GM21526 (cell line): ENCODE results near the gene PLXNB1.

ENCODE experiments used
- ATAC-seq: cut with Tn5 transposase; IDR thresholded peaks from one replicate; pipeline ENCODE4 v1.9.1; 2021; ENCODE audit warnings: moderate library complexity; ENCODE audit not compliant: unreplicated experiment, low FRiP score

Gene PLXNB1

GRCh38 chr3:48435774-48436476 lies 6.0 kb upstream of the PLXNB1 start:
- no peak for ATAC-seq

GRCh38 chr3:48435223-48435595 lies 5.3 kb upstream of the PLXNB1 start:
- ATAC-seq: no peak

- ATAC-seq: no peak
These were observed 4.8 kb upstream of the PLXNB1 start for GRCh38 chr3:48434591-48435222.

DNA sequence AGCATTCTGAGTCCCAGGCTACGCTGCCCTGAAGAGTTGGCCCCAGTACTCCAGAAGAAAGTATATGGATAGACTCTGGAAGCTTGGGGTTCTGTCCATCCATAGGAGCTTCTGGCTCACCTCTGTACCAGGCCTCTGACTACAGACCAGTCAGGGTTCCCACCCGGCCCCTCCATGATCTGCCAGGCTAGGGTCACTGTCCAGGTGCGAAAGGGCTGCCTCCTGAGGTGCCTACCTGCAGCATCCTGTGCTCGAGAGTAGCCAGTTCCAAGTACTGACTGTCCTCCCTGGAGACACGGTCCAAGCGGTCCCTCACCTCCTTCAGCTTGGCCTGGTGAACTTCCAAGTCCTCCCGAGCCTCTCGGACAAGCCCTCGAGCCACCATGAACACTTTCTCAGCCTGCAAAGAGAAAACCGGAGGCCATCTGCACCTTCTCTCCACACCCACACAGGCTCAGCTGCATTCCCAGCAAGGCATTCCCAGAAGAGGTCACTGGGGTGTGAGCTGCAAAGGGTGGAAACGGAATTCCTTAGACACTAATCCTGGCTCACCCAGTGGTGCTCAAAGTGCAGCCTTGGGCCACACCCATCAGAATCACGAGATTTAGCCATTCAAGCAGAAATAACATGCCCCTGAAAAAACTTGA lies 3.7 kb upstream of the PLXNB1 start:
- ATAC-seq: no peak

DNA sequence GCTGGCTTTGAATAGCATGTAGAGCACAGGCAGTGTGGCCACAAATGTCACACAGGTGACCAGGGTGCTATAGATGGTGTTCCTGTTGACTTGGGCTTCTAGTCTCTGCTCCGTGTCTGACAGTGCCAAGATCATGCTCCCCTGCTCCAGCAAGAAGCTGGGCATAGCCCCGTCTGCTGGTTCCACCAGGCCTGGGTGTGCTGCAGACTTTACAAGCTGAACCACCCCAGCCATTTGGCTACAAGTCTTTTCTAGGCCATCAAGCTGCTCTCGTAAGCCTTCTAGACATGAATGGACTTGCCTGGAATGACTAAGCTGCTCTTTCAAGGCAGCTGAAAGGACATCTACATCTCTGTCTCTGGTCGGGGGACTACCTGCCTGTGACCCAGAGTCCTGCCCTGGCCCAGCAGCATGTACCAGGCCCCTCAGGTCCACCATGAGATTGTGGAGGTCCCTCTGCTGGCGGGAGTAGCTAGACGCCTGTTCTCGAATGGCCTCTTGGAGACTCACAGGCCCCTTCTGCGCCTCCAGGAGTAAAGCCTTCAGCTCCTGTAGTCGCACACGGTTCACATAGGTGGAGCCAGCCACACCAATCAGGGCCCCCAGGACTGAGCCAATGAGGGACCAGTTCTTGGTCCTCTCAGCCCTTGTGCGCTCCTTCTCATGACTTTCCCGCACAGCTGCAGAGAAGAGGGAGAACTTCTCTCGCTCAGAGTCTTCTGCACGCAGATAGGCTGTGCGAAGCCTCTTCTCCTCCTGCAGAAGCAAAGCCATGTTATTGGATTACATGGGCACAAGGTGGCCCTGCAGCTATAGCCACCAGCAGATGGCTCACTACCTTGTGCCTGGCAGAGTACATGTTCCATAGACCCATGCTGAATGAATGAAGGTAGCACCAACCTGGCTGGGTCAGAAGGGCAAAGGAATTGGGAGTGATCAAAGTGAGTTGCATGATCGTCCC lies 2.8 kb upstream of the PLXNB1 start:
- ATAC-seq: no peak

DNA sequence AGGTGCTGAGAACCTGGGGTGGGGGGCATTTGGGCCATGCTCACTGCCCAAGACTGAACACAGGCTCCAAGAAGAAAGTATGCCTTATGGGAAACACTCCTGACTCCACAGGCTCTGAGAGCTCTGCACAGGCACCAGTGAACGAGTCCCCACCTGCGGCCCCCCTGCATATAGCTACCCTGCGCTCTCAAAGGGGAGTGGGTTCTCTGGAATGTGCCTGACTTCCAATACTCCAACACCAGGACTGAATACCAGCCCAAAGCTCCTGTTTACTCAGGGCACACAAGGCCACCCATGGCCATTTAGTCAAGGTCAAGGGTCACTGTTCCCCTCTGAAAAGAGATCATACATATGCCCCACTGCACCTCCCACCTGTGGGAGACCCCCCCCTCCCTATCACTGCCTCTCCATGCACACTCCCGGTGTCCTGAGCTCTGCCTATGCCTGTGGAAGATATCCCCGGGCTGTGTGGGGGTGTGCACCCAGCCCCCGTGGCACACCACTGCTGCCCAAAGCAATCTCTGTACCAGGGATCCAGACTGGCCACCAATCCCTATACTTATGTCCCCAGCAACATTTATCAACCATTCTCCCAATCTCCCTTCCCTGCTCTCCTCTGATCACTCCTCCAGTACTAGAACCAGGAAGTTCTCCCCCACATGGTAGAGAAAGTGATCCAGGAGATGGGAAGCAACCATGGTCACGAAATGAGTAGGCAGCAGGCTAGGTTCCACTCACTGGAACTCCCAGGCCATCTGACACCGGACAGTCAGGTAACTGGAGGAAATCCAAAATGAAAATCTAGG lies 1.5 kb upstream of the PLXNB1 start:
- no peak for ATAC-seq

- ATAC-seq: no peak
These were observed 819 bp upstream of the PLXNB1 start for GRCh38 chr3:48430708-48431101.

DNA sequence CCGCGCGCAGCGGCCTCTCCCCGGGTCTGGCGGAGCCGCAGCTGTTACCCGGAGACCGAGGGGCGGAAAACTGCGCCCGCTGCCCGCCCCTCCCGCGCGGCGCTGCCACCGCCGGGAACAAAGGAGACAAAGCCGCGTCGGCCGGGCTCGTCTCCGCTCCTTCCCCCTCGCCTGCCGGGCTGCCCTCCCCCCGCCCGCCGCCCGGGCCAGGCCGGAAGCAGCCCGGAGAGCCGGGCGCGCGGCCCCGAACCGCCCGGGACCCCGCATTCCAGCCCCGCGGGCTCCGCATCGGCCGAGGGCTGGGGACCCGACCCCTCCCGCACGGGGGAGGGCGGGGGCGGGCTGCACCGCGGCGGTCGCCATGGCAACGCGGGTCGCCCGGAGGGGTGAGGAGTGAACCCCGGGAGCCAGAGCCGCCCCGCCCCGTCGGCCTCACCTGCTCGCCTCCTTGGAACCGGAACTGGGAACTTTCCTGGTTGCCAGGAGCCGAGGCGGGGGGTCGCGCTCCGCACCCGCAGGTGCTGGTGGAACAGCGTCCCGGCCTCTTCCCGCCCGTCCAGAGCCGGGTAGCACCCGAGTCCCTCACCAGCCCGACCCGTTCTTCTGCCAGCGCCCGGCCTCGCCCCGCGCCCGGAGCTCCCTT lies 448 bp downstream of the PLXNB1 start:
- no peak for ATAC-seq

- no peak for ATAC-seq
These were observed 1.1 kb downstream of the PLXNB1 start for GRCh38 chr3:48428572-48429316.

- ATAC-seq: no peak
These were observed 1.8 kb downstream of the PLXNB1 start for GRCh38 chr3:48428088-48428571.

DNA sequence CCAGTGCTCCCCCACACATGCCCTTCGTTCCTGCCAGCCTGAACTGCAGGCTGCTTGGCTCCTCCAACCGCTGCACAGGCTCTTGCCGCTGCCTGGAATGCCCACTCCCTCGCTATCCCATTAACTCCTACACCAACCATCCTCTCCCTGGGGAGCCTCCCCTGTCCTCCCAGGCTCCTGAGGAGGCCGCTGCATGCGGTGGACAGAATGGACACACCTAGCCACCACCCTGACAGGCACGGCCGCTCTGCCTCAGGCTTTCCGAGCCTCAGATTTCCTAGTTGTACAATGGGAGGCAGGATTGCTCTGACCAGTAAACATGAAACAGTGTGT lies 2.3 kb downstream of the PLXNB1 start:
- ATAC-seq: no peak

- ATAC-seq: no peak
These were observed 2.8 kb downstream of the PLXNB1 start for GRCh38 chr3:48426944-48427629.

GRCh38 chr3:48426401-48426909 lies 3.4 kb downstream of the PLXNB1 start:
- no peak for ATAC-seq

DNA sequence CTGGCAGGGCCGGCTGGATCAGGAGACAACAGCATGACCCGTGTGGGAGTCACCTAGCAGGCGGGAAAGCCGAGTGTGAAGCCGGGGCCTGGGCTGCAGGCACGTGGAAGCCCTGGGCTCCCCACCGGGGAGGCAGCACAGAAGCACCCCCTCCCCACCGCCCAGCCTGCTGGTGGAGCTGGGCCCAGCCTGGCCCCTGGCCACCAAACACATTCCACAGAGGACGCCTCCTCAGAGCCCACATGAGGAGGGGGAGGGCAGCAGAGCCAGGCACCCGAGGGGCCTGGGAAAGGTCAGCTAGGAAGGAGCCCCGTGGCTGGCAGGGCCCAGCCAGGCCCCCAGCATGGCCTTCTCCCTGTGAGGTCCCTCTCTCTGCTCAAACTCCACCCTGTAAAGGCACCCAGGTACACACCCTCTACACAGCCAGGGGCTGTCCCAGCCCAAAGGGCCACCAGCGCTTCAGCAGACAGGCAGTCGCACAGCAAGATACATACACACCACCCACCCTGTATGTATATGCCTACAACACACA lies 4.5 kb downstream of the PLXNB1 start:
- no peak for ATAC-seq

DNA sequence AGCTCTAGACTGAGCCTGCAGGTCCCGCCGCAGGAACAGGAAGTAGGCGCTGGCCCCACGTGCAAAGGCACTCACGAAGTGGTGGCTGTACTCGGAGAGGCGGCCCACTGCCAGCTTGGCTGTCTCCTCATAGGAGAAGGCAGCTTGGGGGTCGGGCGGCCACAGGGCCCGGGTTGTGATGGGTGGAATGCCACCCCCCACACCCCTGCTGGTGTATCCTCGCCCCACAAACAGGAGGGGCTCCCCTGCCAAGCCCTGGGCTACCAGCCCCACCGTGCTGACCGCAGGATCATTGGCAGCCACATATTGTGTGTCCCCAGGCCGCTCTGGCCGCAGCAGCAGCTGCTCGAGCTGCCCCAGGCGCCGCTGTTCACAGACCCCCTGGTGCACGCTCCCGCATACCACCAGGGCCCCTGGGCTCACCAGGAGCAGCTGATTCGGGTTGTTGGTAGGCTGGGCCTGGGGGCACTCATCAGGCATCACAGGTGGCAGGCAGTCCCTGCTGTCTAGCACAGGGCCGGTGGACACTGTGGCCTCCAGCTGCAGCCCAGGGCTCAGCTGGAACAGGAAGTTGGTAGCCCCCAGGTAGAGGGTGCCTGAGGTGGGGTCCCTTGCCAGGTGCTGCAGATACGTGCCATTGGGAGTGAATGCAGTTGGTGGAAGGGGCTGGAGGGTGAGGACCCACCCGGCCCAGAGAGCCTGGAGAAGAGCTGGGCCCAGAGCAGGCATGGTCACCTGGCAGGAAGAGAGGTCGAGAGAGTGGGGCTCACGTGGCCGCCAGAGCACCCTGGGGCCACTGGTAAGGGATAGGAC lies 5.8 kb downstream of the PLXNB1 start:
- ATAC-seq: no peak

DNA sequence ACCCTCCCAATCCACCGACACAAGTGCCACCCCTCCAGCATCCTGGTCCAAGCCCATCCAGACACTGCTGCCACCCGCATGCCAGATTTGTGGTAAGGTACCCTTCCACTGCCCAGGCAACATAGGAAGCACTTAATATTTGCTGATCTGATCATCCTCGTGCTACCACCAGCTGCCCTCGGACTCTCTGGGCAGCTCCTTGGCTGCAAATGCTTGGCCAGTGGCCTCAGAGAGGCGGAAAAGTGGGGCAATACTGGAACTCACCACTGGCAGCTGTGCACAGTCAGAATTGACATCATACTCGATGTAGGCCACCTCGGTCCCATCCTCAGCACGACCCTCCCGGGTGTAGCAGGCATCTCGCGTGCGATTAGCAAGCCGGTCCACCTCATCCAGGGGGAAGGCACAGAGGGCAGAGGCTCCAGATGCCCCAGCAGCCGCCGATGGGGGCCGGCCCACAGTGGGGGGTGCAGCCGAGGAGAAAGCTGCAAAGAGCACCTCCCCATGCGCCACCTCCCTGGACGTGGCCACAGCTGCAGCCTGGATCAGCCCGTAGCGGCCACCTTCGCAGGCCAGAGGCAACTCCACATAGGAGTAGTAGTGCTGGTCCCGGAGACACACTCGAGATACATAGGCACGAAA lies 6.5 kb downstream of the PLXNB1 start:
- ATAC-seq: no peak

- ATAC-seq: no peak
These were observed 7.2 kb downstream of the PLXNB1 start for GRCh38 chr3:48422681-48423080.
